Cardiac muscle cell (in vitro differentiated cells and primary cell): ENCODE measurements around the gene PHF21B. TPM values are rescaled to one million over a fixed set of nuclear protein-coding genes. Genes with fewer than 3 reads are reported as not detected.

Experiments
- DNase-seq, 2 donors: peaks; one replicate each; pipeline versions ENCODE4 v3.0.0 to v3.0.0-alpha.2; 2010 to 2017; ENCODE audit warnings: low read depth in 1 of 2, low spot score in 1 of 2
- H3K27ac ChIP-seq: fragments of 200-600 bp; sonication (generic); 2 replicates; pipeline ENCODE4 v1.5.1; 2016
- H3K27me3 ChIP-seq: fragments of 200-600 bp; sonication (generic); 2 replicates; pipeline ENCODE4 v1.6.0; 2016; ENCODE audit warnings: control low read depth
- H3K36me3 ChIP-seq: fragments of 200-600 bp; sonication (generic); 2 replicates; pipeline ENCODE4 v1.5.1; 2016; ENCODE audit warnings: control low read depth
- H3K4me1 ChIP-seq: fragments of 200-600 bp; sonication (generic); 2 replicates; pipeline ENCODE4 v1.8.1; 2017; ENCODE audit warnings: low read depth, mild to moderate bottlenecking, mixed run types
- H3K4me3 ChIP-seq: fragments of 200-600 bp; sonication (generic); 2 replicates; pipeline ENCODE4 v1.5.1; 2016; ENCODE audit warnings: mild to moderate bottlenecking
- H3K9me3 ChIP-seq: fragments of 200-600 bp; sonication (generic); 2 replicates; pipeline ENCODE4 v1.5.1; 2017; ENCODE audit warnings: low read depth, mild to moderate bottlenecking, control low read depth
- polyA plus RNA-seq: library from polyadenylated mRNA; unstranded; fragments of >200 nt; fragmentation: Nextera tagmentation; extraction: Ambion mirVana; gene quantifications from 2 replicates; pipeline ENCODE4 v1.2.1, GENCODE V29; 2016
- total RNA-seq: library from RNA; depleted of rRNA; stranded (reverse); fragments of >200 nt; gene quantifications from 2 replicates; pipeline ENCODE4 v1.2.3, GENCODE V29; 2016
- TF ChIP-seq, protein P1 (sequence below): IDR thresholded peaks from 2 replicates; pipeline ENCODE4 v1.5.1; 2012; ENCODE audit warnings: low read depth, mild to moderate bottlenecking, low read length

PHF21B gene
- total and polyA plus RNA-seq, 2 experiments from 2014 or later, result 3.0 to 7.2 TPM

GRCh38 chr22:44917372-44918165, 92.2 kb downstream of the PHF21B start:
- Histone ChIP-seq H3K27ac (no peak overlapping the region), H3K36me3 (no peaks in the 10 kb centered on the region), H3K9me3 (no peaks in the 10 kb centered on the region), H3K4me1 (no peaks in the 10 kb centered on the region), H3K27me3 (no peaks in the 10 kb centered on the region), H3K4me3 (no peak overlapping the region)
- DNase-seq, result no peak
- TF ChIP-seq, protein P1, sequence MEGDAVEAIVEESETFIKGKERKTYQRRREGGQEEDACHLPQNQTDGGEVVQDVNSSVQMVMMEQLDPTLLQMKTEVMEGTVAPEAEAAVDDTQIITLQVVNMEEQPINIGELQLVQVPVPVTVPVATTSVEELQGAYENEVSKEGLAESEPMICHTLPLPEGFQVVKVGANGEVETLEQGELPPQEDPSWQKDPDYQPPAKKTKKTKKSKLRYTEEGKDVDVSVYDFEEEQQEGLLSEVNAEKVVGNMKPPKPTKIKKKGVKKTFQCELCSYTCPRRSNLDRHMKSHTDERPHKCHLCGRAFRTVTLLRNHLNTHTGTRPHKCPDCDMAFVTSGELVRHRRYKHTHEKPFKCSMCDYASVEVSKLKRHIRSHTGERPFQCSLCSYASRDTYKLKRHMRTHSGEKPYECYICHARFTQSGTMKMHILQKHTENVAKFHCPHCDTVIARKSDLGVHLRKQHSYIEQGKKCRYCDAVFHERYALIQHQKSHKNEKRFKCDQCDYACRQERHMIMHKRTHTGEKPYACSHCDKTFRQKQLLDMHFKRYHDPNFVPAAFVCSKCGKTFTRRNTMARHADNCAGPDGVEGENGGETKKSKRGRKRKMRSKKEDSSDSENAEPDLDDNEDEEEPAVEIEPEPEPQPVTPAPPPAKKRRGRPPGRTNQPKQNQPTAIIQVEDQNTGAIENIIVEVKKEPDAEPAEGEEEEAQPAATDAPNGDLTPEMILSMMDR, result no peak

- no peaks in the 10 kb centered on the region for H3K36me3 ChIP-seq
- no peaks in the 10 kb centered on the region for H3K27me3 ChIP-seq
- no peak overlapping the region for H3K27ac ChIP-seq
- TF ChIP-seq, protein P1, result no peak
- H3K9me3 ChIP-seq, result no peaks in the 10 kb centered on the region
- H3K4me3 ChIP-seq, result no peak overlapping the region
- DNase-seq, result no peak
- no peaks in the 10 kb centered on the region for H3K4me1 ChIP-seq
Observed at GRCh38 chr22:44916281-44917231, 93.2 kb downstream of the PHF21B start.

GRCh38 chr22:44915441-44915840, 94.4 kb downstream of the PHF21B start:
- Histone ChIP-seq H3K36me3 (no peaks in the 10 kb centered on the region), H3K27me3 (no peaks in the 10 kb centered on the region), H3K27ac (no peak overlapping the region), H3K4me1 (no peaks in the 10 kb centered on the region), H3K9me3 (no peaks in the 10 kb centered on the region), H3K4me3 (no peak overlapping the region)
- DNase-seq, result no peak
- TF ChIP-seq, protein P1, result no peak

GRCh38 chr22:44914026-44914721, 95.6 kb downstream of the PHF21B start:
- DNase-seq, result no peak
- Histone ChIP-seq H3K9me3 (no peaks in the 10 kb centered on the region), H3K36me3 (no peaks in the 10 kb centered on the region), H3K27ac (no peak overlapping the region), H3K4me3 (no peak overlapping the region), H3K4me1 (no peaks in the 10 kb centered on the region), H3K27me3 (no peaks in the 10 kb centered on the region)
- TF ChIP-seq, protein P1, result no peak
